ENCODE measurements around the gene SLC25A39. TPM values are rescaled to one million over a fixed set of nuclear protein-coding genes. Genes with fewer than 3 reads are reported as not detected.

The SLC25A39 gene
- total and polyA plus RNA-seq, 2 of the 4 experiments (the other 2 are of a cell fraction) = 49.1 to 99.7 TPM

- H2AK5ac ChIP-seq (ENCODE audit: low read depth, low read length) = no peak within 1 kb of the TSS
- in situ Hi-C loops (cut with MboI; ENCODE audit: low sequenced_read_pairs) (no loop called here), intact Hi-C loops (cut with micrococcal nuclease) (loop anchor here (5.0 kb wide), 1 partner anchor 86 kb away; no protein-coding TSS in a partner anchor), dilution Hi-C loops (cut with HindIII; ENCODE audit: low sequenced_read_pairs, unreplicated experiment) (no loop called here)
- no peak within 1 kb of the TSS for H4K8ac ChIP-seq (ENCODE audit: low read depth in 2 of 2, low read length in 2 of 2)
- H3K4me3 ChIP-seq (ENCODE audit: insufficient read depth, low read depth, low read length) = peak within 1 kb of the TSS; percentile 41
- 0 out of 2 replicates have a peak, but pooled peaks have one; percentile 66 for TF ChIP-seq MXI1 (IDR thresholded peaks at IDR 0.05; ENCODE audit: borderline replicate concordance, low read depth, low read length)
- TF ChIP-seq MAZ (IDR thresholded peaks at IDR 0.05; ENCODE audit: borderline replicate concordance, low read depth, low read length) = peak; percentile 96
- TF ChIP-seq BHLHE40 (IDR thresholded peaks at IDR 0.05; ENCODE audit: low read depth, low read length) = no peak
- H2BK15ac ChIP-seq (ENCODE audit: low read depth, low read length) = no peak within 1 kb of the TSS
- no peaks in the 10 kb centered on the region for H3K79me1 ChIP-seq (ENCODE audit: low read depth in 1 of 2, low read length in 2 of 2)
- BruUV-seq (replicated peaks) = no TSS peak
- POLR2A ChIA-PET (ENCODE audit: unreplicated experiment) = interaction anchor here (0.5 to 0.8 kb wide), 2 partner anchors 9 to 109 kb away, joined by 3 to 4 read pairs; partner anchors contain the start of gene ATXN7L3
- H3K27me3 ChIP-seq (ENCODE audit: control insufficient read depth, insufficient read depth, low read length) = peaks cover 50% of the 10 kb centered on the region
- peaks cover 4% of the 10 kb centered on the region; the same call in 1 of the 2 replicates for H3K4me1 ChIP-seq (ENCODE audit: control insufficient read depth, insufficient read depth, low read length)
- CTCF ChIA-PET = no interaction called here
- no peaks in the 10 kb centered on the region for H4K20me1 ChIP-seq (ENCODE audit: insufficient read depth, low read length)
- H2BK5ac ChIP-seq (ENCODE audit: low read depth, low read length, poor library complexity, severe bottlenecking) = no peak within 1 kb of the TSS
- no peak within 1 kb of the TSS for H2BK20ac ChIP-seq (ENCODE audit: low read depth, low read length)
- no peaks in the 10 kb centered on the region for H3K36me3 ChIP-seq (ENCODE audit: control insufficient read depth, insufficient read depth, low read length)
- no peaks in the 10 kb centered on the region for H3K9me3 ChIP-seq (ENCODE audit: control insufficient read depth, insufficient read depth, low read length)
- H3K56ac ChIP-seq (ENCODE audit: extremely low read depth, insufficient read depth, low read length) = no peak within 1 kb of the TSS
- H3K23ac ChIP-seq (ENCODE audit: low read depth, low read length) = no peak within 1 kb of the TSS
- WGBS, 2 experiments (ENCODE audit: extremely low coverage in 2 of 2, insufficient read length in 1 of 2) = no CpG with 5 or more reads among the region's 39 CpGs
- no peak within 1 kb of the TSS for H3K27ac ChIP-seq (ENCODE audit: insufficient read depth, low read length)
- H3K9ac ChIP-seq (ENCODE audit: low read depth, low read length) = no peak within 1 kb of the TSS
- H2AK9ac ChIP-seq (replicated peaks; ENCODE audit: low read depth, low read length, poor library complexity) = no peak within 1 kb of the TSS
- H3K14ac ChIP-seq (replicated peaks; ENCODE audit: low read depth, low read length) = no peak within 1 kb of the TSS
- no peak within 1 kb of the TSS for H3K4ac ChIP-seq (ENCODE audit: low read depth, low read length)
- no peaks in the 10 kb centered on the region for H3K9me1 ChIP-seq (ENCODE audit: insufficient read depth, low read length)
- H3K4me2 ChIP-seq (ENCODE audit: low read depth, low read length) = peak within 1 kb of the TSS; percentile 89
- peak; percentile 100 for ATAC-seq (ENCODE audit: low read depth)
- DNase-seq = peak; percentile 69
- H4K5ac ChIP-seq (ENCODE audit: low read depth, low read length) = no peak within 1 kb of the TSS
- peak within 1 kb of the TSS; percentile 86 for H2AFZ ChIP-seq (replicated peaks; ENCODE audit: low read length, poor library complexity)
- H2BK120ac ChIP-seq (ENCODE audit: low read depth, low read length) = no peak within 1 kb of the TSS
- no peak within 1 kb of the TSS for H4K91ac ChIP-seq (ENCODE audit: insufficient read depth, low read depth, low read length)
- no peak within 1 kb of the TSS for H3K18ac ChIP-seq (ENCODE audit: low read depth, low read length)
These were observed 16.3 kb downstream of the SLC25A39 start, which contains the start of gene RUNDC3A for GRCh38 chr17:44308320-44308818. TSS of gene RUNDC3A (plus strand) at chr17:44308601. CDS start at chr17:44308833, 232 bp downstream.

Data from IMR-90 (cell line).